ENCODE data around the gene RPS6KA2.
"Not testable (repeated sequence)": the region's sequence is repeated elsewhere in the genome, so short reads cannot be mapped to it uniquely, and the experiment has no call there.

The RPS6KA2 gene

GRCh38 chr6:166529586-166529985, 97.5 kb downstream of the RPS6KA2 start:
- Histone ChIP-seq H3K4me1 (ENCODE audit: control insufficient read depth, insufficient read depth, low read length) (no peaks in the 10 kb centered on the region), H3K27me3 (ENCODE audit: control insufficient read depth, insufficient read depth, low read length) (no peaks in the 10 kb centered on the region), H3K9me3 (ENCODE audit: control insufficient read depth, low read length) (no peaks in the 10 kb centered on the region), H3K36me3 (ENCODE audit: control insufficient read depth, insufficient read depth, low read length) (peaks cover 5% of the 10 kb centered on the region), H3K4me3 (ENCODE audit: low read length) (no peak overlapping the region), H3K9ac (ENCODE audit: low read length) (no peak overlapping the region)

GRCh38 chr6:166529058-166529457, 98.0 kb downstream of the RPS6KA2 start:
- not testable (repeated sequence) for H3K27me3 ChIP-seq (ENCODE audit: control insufficient read depth, insufficient read depth, low read length); H3K9me3 ChIP-seq (ENCODE audit: control insufficient read depth, low read length); H3K9ac ChIP-seq (ENCODE audit: low read length); H3K4me3 ChIP-seq (ENCODE audit: low read length); H3K36me3 ChIP-seq (ENCODE audit: control insufficient read depth, insufficient read depth, low read length); H3K4me1 ChIP-seq (ENCODE audit: control insufficient read depth, insufficient read depth, low read length)

GRCh38 chr6:166527849-166528248, 99.2 kb downstream of the RPS6KA2 start:
- Histone ChIP-seq H3K4me1 (ENCODE audit: control insufficient read depth, insufficient read depth, low read length) (no peaks in the 10 kb centered on the region), H3K9ac (ENCODE audit: low read length) (no peak overlapping the region), H3K36me3 (ENCODE audit: control insufficient read depth, insufficient read depth, low read length) (peaks cover 5% of the 10 kb centered on the region), H3K9me3 (ENCODE audit: control insufficient read depth, low read length) (no peaks in the 10 kb centered on the region), H3K27me3 (ENCODE audit: control insufficient read depth, insufficient read depth, low read length) (no peaks in the 10 kb centered on the region), H3K4me3 (ENCODE audit: low read length) (no peak overlapping the region)

- H3K4me1 ChIP-seq (ENCODE audit: control insufficient read depth, insufficient read depth, low read length), result no peaks in the 10 kb centered on the region
- no peak overlapping the region for H3K9ac ChIP-seq (ENCODE audit: low read length)
- no peak overlapping the region for H3K4me3 ChIP-seq (ENCODE audit: low read length)
- peaks cover 5% of the 10 kb centered on the region for H3K36me3 ChIP-seq (ENCODE audit: control insufficient read depth, insufficient read depth, low read length)
- no peaks in the 10 kb centered on the region for H3K27me3 ChIP-seq (ENCODE audit: control insufficient read depth, insufficient read depth, low read length)
- H3K9me3 ChIP-seq (ENCODE audit: control insufficient read depth, low read length), result no peaks in the 10 kb centered on the region
These were observed 100.1 kb downstream of the RPS6KA2 start for GRCh38 chr6:166526937-166527336.

- Histone ChIP-seq H3K27me3 (ENCODE audit: control insufficient read depth, insufficient read depth, low read length) (no peaks in the 10 kb centered on the region), H3K9ac (ENCODE audit: low read length) (no peak overlapping the region), H3K36me3 (ENCODE audit: control insufficient read depth, insufficient read depth, low read length) (peaks cover 5% of the 10 kb centered on the region)
These were observed 101.5 kb downstream of the RPS6KA2 start for GRCh38 chr6:166525567-166525966.

GRCh38 chr6:166523782-166524559, 103.1 kb downstream of the RPS6KA2 start:
- no peaks in the 10 kb centered on the region for H3K4me1 ChIP-seq (ENCODE audit: control insufficient read depth, insufficient read depth, low read length)
- no peaks in the 10 kb centered on the region for H3K9me3 ChIP-seq (ENCODE audit: control insufficient read depth, low read length)
- H3K9ac ChIP-seq (ENCODE audit: low read length), result no peak overlapping the region
- no peak overlapping the region for H3K4me3 ChIP-seq (ENCODE audit: low read length)
- no peaks in the 10 kb centered on the region for H3K36me3 ChIP-seq (ENCODE audit: control insufficient read depth, insufficient read depth, low read length)
- no peaks in the 10 kb centered on the region for H3K27me3 ChIP-seq (ENCODE audit: control insufficient read depth, insufficient read depth, low read length)

More at GRCh38 chr6:166525567-166525966, 101.5 kb downstream of the RPS6KA2 start:
- no peaks in the 10 kb centered on the region for H3K9me3 ChIP-seq (ENCODE audit: control insufficient read depth, low read length)
- no peaks in the 10 kb centered on the region for H3K4me1 ChIP-seq (ENCODE audit: control insufficient read depth, insufficient read depth, low read length)
- H3K4me3 ChIP-seq (ENCODE audit: low read length), result no peak overlapping the region

- H3K27me3 ChIP-seq (ENCODE audit: control insufficient read depth, insufficient read depth, low read length), result no peaks in the 10 kb centered on the region
- no peaks in the 10 kb centered on the region for H3K9me3 ChIP-seq (ENCODE audit: control insufficient read depth, low read length)
- H3K4me1 ChIP-seq (ENCODE audit: control insufficient read depth, insufficient read depth, low read length), result no peaks in the 10 kb centered on the region
- H3K9ac ChIP-seq (ENCODE audit: low read length), result no peak overlapping the region
- H3K36me3 ChIP-seq (ENCODE audit: control insufficient read depth, insufficient read depth, low read length), result no peaks in the 10 kb centered on the region
- H3K4me3 ChIP-seq (ENCODE audit: low read length), result no peak overlapping the region
These were observed 105.9 kb downstream of the RPS6KA2 start for GRCh38 chr6:166520905-166521834.

- Histone ChIP-seq H3K36me3 (ENCODE audit: control insufficient read depth, insufficient read depth, low read length) (no peaks in the 10 kb centered on the region), H3K27me3 (ENCODE audit: control insufficient read depth, insufficient read depth, low read length) (no peaks in the 10 kb centered on the region), H3K4me3 (ENCODE audit: low read length) (no peak overlapping the region), H3K9me3 (ENCODE audit: control insufficient read depth, low read length) (no peaks in the 10 kb centered on the region), H3K9ac (ENCODE audit: low read length) (no peak overlapping the region), H3K4me1 (ENCODE audit: control insufficient read depth, insufficient read depth, low read length) (no peaks in the 10 kb centered on the region)
These were observed 110.7 kb downstream of the RPS6KA2 start for GRCh38 chr6:166516251-166516884.

GRCh38 chr6:166515072-166515810, 111.8 kb downstream of the RPS6KA2 start:
- no peak overlapping the region for H3K4me3 ChIP-seq (ENCODE audit: low read length)
- no peaks in the 10 kb centered on the region for H3K9me3 ChIP-seq (ENCODE audit: control insufficient read depth, low read length)
- no peak overlapping the region for H3K9ac ChIP-seq (ENCODE audit: low read length)
- no peaks in the 10 kb centered on the region for H3K27me3 ChIP-seq (ENCODE audit: control insufficient read depth, insufficient read depth, low read length)
- H3K4me1 ChIP-seq (ENCODE audit: control insufficient read depth, insufficient read depth, low read length), result no peaks in the 10 kb centered on the region
- no peaks in the 10 kb centered on the region for H3K36me3 ChIP-seq (ENCODE audit: control insufficient read depth, insufficient read depth, low read length)

GRCh38 chr6:166514196-166514595, 112.9 kb downstream of the RPS6KA2 start:
- H3K36me3 ChIP-seq (ENCODE audit: control insufficient read depth, insufficient read depth, low read length), result no peaks in the 10 kb centered on the region
- no peak overlapping the region for H3K4me3 ChIP-seq (ENCODE audit: low read length)
- no peaks in the 10 kb centered on the region for H3K9me3 ChIP-seq (ENCODE audit: control insufficient read depth, low read length)
- no peaks in the 10 kb centered on the region for H3K27me3 ChIP-seq (ENCODE audit: control insufficient read depth, insufficient read depth, low read length)
- H3K9ac ChIP-seq (ENCODE audit: low read length), result no peak overlapping the region
- H3K4me1 ChIP-seq (ENCODE audit: control insufficient read depth, insufficient read depth, low read length), result no peaks in the 10 kb centered on the region

- no peaks in the 10 kb centered on the region for H3K36me3 ChIP-seq (ENCODE audit: control insufficient read depth, insufficient read depth, low read length)
These were observed 114.5 kb downstream of the RPS6KA2 start for GRCh38 chr6:166512567-166512966.

More at GRCh38 chr6:166512567-166512966, 114.5 kb downstream of the RPS6KA2 start:
- H3K4me3 ChIP-seq (ENCODE audit: low read length), result no peak overlapping the region
- H3K4me1 ChIP-seq (ENCODE audit: control insufficient read depth, insufficient read depth, low read length), result no peaks in the 10 kb centered on the region
- no peaks in the 10 kb centered on the region for H3K27me3 ChIP-seq (ENCODE audit: control insufficient read depth, insufficient read depth, low read length)
- H3K9ac ChIP-seq (ENCODE audit: low read length), result no peak overlapping the region
- no peaks in the 10 kb centered on the region for H3K9me3 ChIP-seq (ENCODE audit: control insufficient read depth, low read length)
